Astrocyte (in vitro differentiated cells and primary cell): ENCODE measurements around the gene PCDHB3. TPM values are rescaled to one million over a fixed set of nuclear protein-coding genes. Genes with fewer than 3 reads are reported as not detected.

Source experiments
- DNase-seq: peaks from one replicate; pipeline ENCODE4 v3.0.0-alpha.2; 2010; ENCODE audit warnings: low read depth
- FAIRE-seq: peaks from 2 replicates; lab custom pipeline; 2011; peaks lifted over from hg19 to GRCh38; lab: Jason Lieb, UNC
- H2AFZ ChIP-seq: 2 replicates; pipeline ENCODE4 v1.6.0; 2012; ENCODE audit warnings: low read depth, low read length, inconsistent platforms
- H3K27ac ChIP-seq: 2 replicates; pipeline ENCODE4 v1.5.1; 2011; ENCODE audit warnings: low read depth, low read length, inconsistent platforms
- H3K27me3 ChIP-seq: 2 replicates; pipeline ENCODE4 v1.6.0; 2011; ENCODE audit warnings: low read length, inconsistent platforms; ENCODE audit not compliant: insufficient read depth
- H3K36me3 ChIP-seq: 2 replicates; pipeline ENCODE4 v1.5.1; 2011; ENCODE audit warnings: low read length, inconsistent platforms; ENCODE audit not compliant: insufficient read depth
- H3K4me1 ChIP-seq: 2 replicates; pipeline ENCODE4 v1.5.1; 2011; ENCODE audit warnings: low read length, inconsistent platforms; ENCODE audit not compliant: insufficient read depth
- H3K4me2 ChIP-seq: 2 replicates; pipeline ENCODE4 v1.6.0; 2012; ENCODE audit warnings: low read length, inconsistent platforms
- H3K4me3 ChIP-seq: 2 replicates; pipeline ENCODE4 v1.5.1; 2011; ENCODE audit warnings: low read depth, mild to moderate bottlenecking, low read length, inconsistent platforms; ENCODE audit not compliant: insufficient read depth
- H3K79me2 ChIP-seq: 2 replicates; pipeline ENCODE4 v1.6.0; 2012; ENCODE audit warnings: mild to moderate bottlenecking, low read length, inconsistent platforms; ENCODE audit not compliant: insufficient read depth
- H3K9ac ChIP-seq: 2 replicates; pipeline ENCODE4 v1.6.0; 2012; ENCODE audit warnings: mild to moderate bottlenecking, low read length, inconsistent platforms
- H3K9me3 ChIP-seq: 2 replicates; pipeline ENCODE4 v1.5.1; 2012; ENCODE audit warnings: low read depth, mild to moderate bottlenecking, low read length, inconsistent platforms; ENCODE audit not compliant: insufficient read depth
- H4K20me1 ChIP-seq: 2 replicates; pipeline ENCODE4 v1.6.0; 2012; ENCODE audit warnings: low read length, inconsistent platforms; ENCODE audit not compliant: insufficient read depth
- H3K27ac Mint-ChIP-seq: one replicate; pipeline ENCODE4 v1.8.0; 2021; ENCODE audit warnings: mild to moderate bottlenecking, mixed read lengths; ENCODE audit not compliant: unreplicated experiment
- H3K27me3 Mint-ChIP-seq: one replicate; pipeline ENCODE4 v1.8.0; 2021; ENCODE audit warnings: low read depth, mixed read lengths; ENCODE audit not compliant: unreplicated experiment
- H3K36me3 Mint-ChIP-seq: one replicate; pipeline ENCODE4 v1.8.0; 2021; ENCODE audit warnings: low read depth, mixed read lengths; ENCODE audit not compliant: unreplicated experiment
- H3K4me1 Mint-ChIP-seq: one replicate; pipeline ENCODE4 v1.8.0; 2021; ENCODE audit warnings: low read depth, mixed read lengths; ENCODE audit not compliant: unreplicated experiment
- H3K4me3 Mint-ChIP-seq: one replicate; pipeline ENCODE4 v1.8.0; 2021; ENCODE audit warnings: mild to moderate bottlenecking, moderate library complexity, mixed read lengths; ENCODE audit not compliant: unreplicated experiment
- H3K9me3 Mint-ChIP-seq: one replicate; pipeline ENCODE4 v1.8.0; 2021; ENCODE audit warnings: mild to moderate bottlenecking, mixed read lengths; ENCODE audit not compliant: unreplicated experiment
- EZH2 ChIP-seq: IDR thresholded peaks from 2 replicates; pipeline ENCODE4 v1.6.1; 2012; ENCODE audit warnings: mild to moderate bottlenecking, low read length, inconsistent platforms; ENCODE audit not compliant: insufficient read depth
- total RNA-seq: library from RNA; stranded (reverse); gene quantifications from 2 replicates; pipeline ENCODE4 v1.2.1, GENCODE V29; 2021
- TF ChIP-seq, protein P1 (sequence below): IDR thresholded peaks from 2 replicates; pipeline ENCODE4 v1.5.1; 2011; ENCODE audit warnings: low read depth, mild to moderate bottlenecking, inconsistent platforms, low read length, moderate library complexity; ENCODE audit not compliant: insufficient read depth

PCDHB3 gene
- total RNA-seq, 1 donor from 2014 or later, result 3.6 TPM

DNA sequence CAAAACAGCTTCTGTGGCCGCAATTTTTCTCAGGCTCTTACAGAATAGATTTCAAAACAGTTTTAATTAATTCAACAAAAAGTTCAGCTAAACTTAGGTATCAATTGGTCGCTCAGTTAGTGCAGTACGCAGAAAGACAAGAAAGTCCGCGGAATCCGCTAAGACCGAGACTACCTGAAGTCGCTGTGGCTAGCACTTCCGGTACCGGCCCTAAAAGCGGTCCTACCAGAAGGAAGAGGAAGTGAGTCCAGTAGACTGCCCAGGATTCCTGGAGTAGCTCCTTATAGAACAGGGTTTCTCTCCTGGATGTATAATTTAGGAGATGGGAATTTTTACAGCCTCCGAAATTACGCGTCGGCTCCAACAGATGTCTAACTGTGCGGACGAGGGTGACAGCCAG, 22.4 kb upstream of the PCDHB3 start:
- Histone ChIP-seq H3K36me3 (no peaks in the 10 kb centered on the region), H3K4me3 (no peak overlapping the region), H3K4me1 (no peaks in the 10 kb centered on the region), H2AFZ (no peak overlapping the region), H3K27me3 (no peaks in the 10 kb centered on the region), H3K4me2 (no peak overlapping the region), H3K79me2 (no peaks in the 10 kb centered on the region), H3K9ac (no peak overlapping the region), H3K27ac (no peak overlapping the region), H3K9me3 (no peaks in the 10 kb centered on the region), H4K20me1 (no peaks in the 10 kb centered on the region)
- no peak for DNase-seq
- no peak for FAIRE-seq
- no peaks in the 10 kb centered on the region for H3K36me3 Mint-ChIP-seq
- no peaks in the 10 kb centered on the region for H3K4me1 Mint-ChIP-seq
- H3K4me3 Mint-ChIP-seq, result no peak overlapping the region
- TF ChIP-seq, protein P1, sequence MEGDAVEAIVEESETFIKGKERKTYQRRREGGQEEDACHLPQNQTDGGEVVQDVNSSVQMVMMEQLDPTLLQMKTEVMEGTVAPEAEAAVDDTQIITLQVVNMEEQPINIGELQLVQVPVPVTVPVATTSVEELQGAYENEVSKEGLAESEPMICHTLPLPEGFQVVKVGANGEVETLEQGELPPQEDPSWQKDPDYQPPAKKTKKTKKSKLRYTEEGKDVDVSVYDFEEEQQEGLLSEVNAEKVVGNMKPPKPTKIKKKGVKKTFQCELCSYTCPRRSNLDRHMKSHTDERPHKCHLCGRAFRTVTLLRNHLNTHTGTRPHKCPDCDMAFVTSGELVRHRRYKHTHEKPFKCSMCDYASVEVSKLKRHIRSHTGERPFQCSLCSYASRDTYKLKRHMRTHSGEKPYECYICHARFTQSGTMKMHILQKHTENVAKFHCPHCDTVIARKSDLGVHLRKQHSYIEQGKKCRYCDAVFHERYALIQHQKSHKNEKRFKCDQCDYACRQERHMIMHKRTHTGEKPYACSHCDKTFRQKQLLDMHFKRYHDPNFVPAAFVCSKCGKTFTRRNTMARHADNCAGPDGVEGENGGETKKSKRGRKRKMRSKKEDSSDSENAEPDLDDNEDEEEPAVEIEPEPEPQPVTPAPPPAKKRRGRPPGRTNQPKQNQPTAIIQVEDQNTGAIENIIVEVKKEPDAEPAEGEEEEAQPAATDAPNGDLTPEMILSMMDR, result no peak
- TF ChIP-seq EZH2, result no peak
- peaks cover 5% of the 10 kb centered on the region for H3K9me3 Mint-ChIP-seq
- no peak overlapping the region for H3K27ac Mint-ChIP-seq
- no peaks in the 10 kb centered on the region for H3K27me3 Mint-ChIP-seq

DNA sequence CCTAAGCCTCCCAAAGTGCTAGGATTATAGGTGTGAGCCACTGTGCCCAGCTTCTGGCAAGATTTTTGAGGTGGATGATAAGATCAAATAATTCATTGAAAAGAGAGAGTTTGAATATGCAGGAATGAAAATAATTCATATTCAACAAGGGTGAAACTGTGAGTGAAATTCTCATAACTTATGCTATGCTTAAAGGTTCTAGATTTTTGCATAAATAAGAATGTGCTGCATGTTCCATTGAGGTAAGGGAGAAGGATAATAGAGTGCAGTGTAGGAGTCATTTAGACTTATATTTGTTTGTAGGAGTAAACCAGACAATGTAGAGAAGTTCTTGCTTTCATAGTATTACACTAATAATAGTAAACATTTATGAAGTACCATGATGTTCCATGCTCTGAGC, 18.0 kb upstream of the PCDHB3 start:
- DNase-seq (no peak), FAIRE-seq (no peak)
- Mint-ChIP-seq H3K4me3 (no peak overlapping the region), H3K36me3 (no peaks in the 10 kb centered on the region), H3K9me3 (peaks cover 5% of the 10 kb centered on the region), H3K27ac (no peak overlapping the region), H3K4me1 (no peaks in the 10 kb centered on the region), H3K27me3 (no peaks in the 10 kb centered on the region)
- Histone ChIP-seq H2AFZ (no peak overlapping the region), H3K36me3 (no peaks in the 10 kb centered on the region), H4K20me1 (no peaks in the 10 kb centered on the region), H3K4me3 (no peak overlapping the region), H3K27me3 (no peaks in the 10 kb centered on the region), H3K27ac (no peak overlapping the region), H3K4me1 (no peaks in the 10 kb centered on the region), H3K4me2 (no peak overlapping the region), H3K9ac (no peak overlapping the region), H3K9me3 (no peaks in the 10 kb centered on the region), H3K79me2 (no peaks in the 10 kb centered on the region)
- TF ChIP-seq, protein P1, result no peak
- no peak for TF ChIP-seq EZH2

DNA sequence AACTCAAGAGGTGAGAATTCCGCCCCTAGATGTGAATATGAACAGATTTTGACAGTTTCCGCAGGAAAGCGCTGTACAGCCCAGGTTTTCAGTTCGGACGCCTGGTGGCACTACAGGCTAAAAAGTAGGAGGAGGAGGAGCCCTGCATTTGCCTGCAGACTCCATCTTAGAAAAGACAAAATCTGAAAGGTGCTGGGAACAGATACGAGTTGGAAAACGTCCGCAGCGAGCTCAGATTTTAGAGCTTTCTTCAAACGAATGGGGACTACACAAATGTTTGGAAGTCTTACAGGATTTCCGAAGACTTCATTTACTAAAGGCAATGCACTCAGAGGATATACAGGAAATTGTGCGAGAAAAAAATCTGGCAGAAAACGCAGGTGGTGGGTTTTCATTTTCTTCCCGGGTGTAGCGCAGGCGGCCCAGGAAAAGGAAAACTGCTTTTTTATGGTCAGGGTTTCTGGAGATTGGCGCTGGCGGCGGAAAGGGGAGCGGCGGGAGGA, 15.7 kb upstream of the PCDHB3 start:
- Histone ChIP-seq H3K9ac (no peak overlapping the region), H2AFZ (peak overlapping the region; percentile 34), H3K27ac (no peak overlapping the region), H3K27me3 (no peaks in the 10 kb centered on the region), H3K4me2 (peak overlapping the region; percentile 68), H3K4me3 (peak overlapping the region; percentile 25), H3K9me3 (peaks cover 7% of the 10 kb centered on the region), H3K4me1 (no peaks in the 10 kb centered on the region), H3K79me2 (no peaks in the 10 kb centered on the region), H4K20me1 (no peaks in the 10 kb centered on the region), H3K36me3 (no peaks in the 10 kb centered on the region)
- Mint-ChIP-seq H3K27ac (peak overlapping the region; percentile 87), H3K27me3 (no peaks in the 10 kb centered on the region), H3K36me3 (no peaks in the 10 kb centered on the region), H3K4me1 (no peaks in the 10 kb centered on the region), H3K4me3 (peak overlapping the region; percentile 90), H3K9me3 (no peaks in the 10 kb centered on the region)
- TF ChIP-seq, protein P1, result peak; percentile 16
- no peak for TF ChIP-seq EZH2
- DNase-seq, result peak; percentile 11
- no peak for FAIRE-seq
